Activated effector memory CD4-positive, alpha-beta T cell treated with anti-CD3 and anti-CD28 coated beads, Interleukin-2, amount 50 U/mL, for 16 hours (primary cell): ENCODE results near the gene BRAT1.
A peak's percentile ranks its signal among the peaks of the same experiment; 100 is the strongest.

Experiments used
- DNase-seq: peaks from one replicate; pipeline ENCODE4 v3.0.0-alpha.2; 2020

The BRAT1 gene

DNA sequence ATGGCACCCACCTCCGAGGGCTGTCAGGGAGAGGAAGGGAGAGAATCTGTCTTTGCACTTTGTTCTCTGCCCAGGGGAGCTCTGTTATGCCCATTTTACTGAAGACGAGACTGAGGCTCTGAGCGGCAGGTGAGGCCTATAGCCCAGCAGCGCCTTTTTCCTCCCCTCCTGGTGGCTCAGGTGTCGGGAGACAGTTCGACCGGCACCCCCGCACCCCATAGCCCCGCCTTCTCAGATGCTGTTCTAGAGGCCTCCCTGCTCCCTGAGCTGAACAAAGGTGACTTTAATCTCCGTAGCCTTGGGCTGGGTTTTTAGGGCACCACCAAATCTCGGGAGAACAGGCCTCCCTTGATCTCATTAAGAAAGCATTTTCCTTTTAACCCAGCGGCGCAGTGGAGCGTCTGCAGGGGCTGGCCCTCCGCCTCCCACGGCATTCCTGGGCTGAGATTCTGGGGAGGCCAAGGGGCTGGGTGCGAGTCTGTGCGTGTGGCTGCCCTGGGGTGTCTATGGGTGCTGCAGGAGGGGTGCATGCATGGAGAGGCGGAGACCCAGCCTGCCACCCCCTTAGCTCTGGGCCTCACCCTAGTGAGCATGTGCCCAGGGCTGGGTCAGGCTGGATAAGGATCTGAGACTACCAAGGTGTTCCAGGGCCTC, 32.4 kb downstream of the BRAT1 start:
- peak; percentile 76 for DNase-seq

DNA sequence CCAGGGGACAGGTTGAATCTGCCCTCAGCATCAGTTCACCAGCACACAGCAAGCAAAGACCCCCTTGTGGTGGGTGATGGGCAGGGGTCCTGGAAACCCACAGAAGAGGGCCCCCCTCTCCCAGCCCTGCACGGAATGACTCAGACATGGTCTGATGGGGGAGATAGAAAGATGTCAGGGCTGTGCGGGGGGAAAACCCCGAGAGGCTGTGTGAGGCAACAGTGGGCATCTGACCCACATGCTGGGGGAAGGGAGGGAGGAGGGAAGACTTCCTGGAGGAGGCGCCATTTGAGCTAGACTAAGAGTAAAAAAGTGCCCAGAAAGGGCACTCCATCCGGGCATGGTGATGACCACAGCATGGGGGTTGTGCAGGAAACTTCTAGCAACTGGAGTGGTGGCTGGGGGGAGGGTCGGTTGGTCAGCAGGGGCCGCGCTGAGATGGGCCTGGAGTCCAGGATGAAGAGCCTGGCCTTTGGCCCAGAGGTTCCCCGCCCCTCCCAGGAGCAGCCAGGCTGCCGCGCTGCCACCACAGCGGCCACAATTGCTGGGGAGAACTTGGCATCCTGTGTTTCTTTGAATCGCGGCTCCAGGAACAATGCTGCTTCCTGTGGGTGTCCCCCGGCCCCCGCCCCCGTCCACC, 33.3 kb downstream of the BRAT1 start:
- peak; percentile 89 for DNase-seq

DNA sequence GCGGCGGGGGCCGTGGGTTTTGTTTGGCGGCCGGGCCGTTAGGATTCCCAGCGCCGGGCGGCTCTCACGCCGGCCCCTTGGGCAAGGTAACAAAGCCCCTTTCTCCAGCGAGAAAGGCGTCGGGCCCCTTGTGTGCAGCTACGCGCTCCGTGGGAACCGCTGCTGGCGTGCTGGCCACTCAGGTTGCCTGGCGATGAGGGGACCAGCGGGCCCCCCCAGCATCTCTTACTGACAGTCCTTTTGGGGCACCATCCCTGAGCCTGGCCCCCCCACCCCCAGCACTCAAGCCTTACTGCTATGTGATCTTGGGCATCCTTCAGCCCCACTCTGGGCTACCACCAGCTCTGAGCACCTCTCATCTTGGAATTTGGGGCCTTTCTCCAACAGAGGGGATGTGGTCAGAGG, 34.0 kb downstream of the BRAT1 start:
- DNase-seq = no peak

DNA sequence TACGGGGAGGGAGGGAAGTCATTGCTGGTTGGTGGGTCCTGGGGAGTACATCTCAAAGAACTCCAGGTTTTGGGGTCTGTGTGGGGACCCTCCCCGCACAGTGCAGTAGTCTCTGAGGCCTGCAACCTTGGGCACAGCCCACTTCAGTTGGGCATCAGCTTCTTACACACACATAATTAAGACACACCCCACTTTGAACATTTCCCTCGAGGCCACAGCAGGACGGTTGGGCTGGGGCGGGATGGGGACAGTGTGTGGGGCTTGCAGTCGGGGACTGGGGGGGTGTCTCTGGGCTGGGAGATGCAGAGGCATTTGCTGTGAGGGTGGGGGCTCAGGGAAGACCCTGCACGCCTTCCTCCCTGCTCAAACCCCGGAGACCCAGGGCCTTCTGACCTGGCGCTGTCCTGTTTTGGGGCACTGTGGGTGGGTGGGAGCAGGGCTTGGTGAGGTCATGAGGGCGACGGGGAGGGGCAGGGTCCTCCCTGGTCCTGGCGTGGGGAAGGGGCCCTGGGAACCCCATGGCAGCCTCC, 34.5 kb downstream of the BRAT1 start:
- DNase-seq = no peak

DNA sequence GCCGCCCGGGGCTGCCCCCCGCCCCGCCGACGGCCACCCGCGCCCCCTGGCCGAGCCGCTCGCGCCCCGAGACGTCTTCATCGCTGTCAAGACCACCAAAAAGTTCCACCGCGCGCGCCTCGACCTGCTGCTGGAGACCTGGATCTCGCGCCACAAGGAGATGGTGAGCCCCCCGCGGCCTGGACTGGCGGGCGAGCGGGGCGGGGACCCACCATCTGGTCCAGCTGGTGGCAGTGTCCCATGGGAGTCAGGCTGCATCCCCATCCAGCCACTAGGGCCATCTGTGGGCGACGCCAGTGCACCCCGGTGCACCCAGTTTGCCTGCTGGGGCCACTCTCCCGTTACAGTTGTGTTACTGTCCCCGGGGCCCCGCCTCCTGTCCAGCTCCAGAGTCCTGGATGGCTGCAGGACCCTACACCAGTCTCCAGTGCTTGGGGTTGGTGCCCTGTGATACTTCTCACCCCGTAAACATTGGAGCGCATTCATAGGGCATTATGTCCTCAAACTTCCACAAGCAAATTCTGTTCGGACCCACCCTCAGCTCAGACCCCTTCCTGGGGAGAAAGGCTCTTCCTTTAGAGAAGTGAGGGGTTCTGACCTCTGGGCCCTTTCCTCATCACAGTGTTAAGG, 35.1 kb downstream of the BRAT1 start:
- no peak for DNase-seq

DNA sequence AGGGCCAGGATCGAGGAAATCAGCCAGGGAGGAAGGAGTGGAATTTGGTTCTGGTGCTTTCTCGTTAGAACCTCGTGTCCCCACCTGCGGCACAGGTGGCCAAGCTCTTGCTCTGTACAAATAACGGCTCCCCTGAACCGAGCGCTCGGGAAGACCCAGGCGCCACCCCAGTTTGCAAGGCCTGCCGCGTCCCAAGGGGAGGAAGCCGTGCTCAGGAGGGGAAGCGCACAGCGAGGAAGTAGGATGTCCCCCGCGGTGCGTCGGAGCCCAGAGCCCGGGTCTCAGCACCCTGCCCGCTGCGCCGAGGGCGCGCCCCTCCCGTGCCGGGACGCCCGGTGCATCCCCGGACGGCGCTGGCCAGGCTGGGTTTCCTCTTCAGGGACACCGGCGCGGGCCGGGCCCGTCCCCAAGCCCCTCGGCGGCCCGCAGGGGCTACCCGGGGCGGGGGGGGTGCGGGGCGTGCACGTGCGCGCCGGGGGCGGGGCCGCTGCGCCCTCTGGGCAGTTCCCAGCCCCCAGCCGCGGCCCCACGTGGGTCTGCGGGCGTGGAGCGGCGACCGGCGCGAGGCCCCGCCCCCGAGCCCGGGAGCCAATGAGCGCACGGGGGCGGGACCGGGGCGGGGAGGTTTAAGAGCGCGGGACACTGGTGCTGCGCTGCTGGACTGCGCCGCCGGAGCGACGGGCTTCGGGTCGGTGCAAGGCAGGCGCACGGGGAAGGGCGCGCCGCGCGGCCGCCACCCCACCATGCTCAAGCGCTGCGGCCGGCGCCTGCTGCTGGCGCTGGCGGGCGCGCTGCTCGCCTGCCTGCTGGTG, 36.0 kb downstream of the BRAT1 start, which contains the start of gene LFNG:
LFNG (plus strand) TSS at position 656 of the 812 bp plus-strand sequence; CDS start at position 744, 88 bp downstream.
- peak; percentile 94 for DNase-seq

GRCh38 chr7:2518737-2519118, 36.6 kb downstream of the BRAT1 start:
- no peak for DNase-seq

- no peak for DNase-seq
These were observed 37.4 kb downstream of the BRAT1 start for GRCh38 chr7:2517678-2518507.

DNA sequence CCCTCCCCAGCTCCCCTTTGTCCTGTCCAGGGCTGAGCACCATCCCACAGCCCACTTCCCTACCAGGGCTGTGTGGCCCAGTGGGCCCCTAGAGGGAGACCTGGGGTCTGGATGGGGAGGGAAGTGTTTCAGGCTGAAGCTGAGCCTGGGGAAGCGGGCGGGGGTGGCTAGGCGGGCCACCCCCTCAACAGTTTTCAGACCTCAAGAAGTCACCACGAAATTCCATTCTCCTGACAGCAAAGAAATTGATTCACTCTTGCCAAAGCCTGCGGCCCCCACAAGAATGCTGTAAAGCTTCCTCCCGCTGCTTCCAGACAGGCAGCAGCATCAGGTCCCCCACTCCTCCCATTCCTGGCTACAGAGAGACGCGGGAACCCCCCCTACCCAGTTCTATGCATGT, 38.3 kb downstream of the BRAT1 start:
- no peak for DNase-seq

- no peak for DNase-seq
These were observed 39.1 kb downstream of the BRAT1 start for GRCh38 chr7:2516194-2516555.

GRCh38 chr7:2515424-2516193, 39.7 kb downstream of the BRAT1 start:
- no peak for DNase-seq

DNA sequence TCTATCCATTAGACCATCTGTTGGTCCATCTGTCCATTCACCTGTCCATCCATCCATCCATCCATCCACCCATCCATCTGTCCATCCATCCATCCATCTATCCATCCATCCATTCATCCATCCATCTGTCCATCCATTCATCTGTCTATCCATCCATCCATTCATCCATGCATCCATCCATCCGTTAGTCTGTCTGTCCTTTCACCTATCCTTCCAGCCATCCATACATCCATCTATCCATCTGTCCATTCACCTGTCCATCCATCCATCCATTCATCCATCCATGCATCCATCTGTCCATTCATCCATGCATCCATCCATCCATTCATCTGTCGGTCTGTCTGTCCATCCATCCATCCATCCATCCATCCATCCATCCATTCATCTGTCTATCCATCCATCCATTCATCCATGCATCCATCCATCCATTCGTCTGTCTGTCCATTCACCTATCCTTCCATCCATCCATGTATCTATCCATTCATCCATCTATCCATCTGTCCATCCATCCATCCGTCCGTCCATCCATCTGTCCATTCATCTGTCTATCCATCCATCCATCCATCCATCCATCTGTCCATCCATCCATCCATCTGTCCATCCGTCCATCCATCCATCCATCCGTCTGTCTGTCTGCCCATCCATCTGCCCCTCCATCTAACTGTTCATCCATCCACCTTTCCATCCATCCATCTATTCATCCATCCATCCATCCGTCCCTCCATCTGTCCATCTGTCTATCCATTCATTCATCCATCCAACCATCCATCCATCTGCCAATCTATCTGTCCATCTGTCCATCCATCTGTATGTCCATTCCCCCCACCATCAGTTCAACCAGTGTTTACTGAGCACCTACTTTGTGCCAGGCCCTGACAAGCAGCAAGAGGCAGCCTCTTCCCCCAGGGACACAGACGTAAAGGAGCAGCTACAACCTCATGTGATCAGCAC, 40.6 kb downstream of the BRAT1 start:
- no peak for DNase-seq

DNA sequence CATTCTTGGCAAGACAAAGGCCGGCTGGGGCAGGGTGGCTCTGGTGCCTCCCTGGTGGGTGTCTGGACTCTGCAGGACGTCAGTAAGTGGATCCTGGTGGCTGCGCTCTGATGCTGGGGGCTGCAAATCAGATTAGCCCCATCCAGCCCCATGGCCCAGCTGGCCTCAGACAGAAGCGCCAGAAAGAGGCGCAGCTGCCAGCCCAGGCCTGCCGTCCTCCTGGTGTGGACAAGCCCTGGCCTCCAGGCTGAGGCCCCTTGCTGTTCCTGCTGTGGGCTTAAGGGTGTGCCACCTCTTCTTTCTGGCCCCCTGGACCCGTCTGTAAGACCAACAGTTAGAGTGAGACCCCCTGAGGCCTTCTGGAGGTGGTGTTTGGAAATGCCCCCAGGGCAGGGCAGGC, 41.6 kb downstream of the BRAT1 start:
- DNase-seq = no peak

DNA sequence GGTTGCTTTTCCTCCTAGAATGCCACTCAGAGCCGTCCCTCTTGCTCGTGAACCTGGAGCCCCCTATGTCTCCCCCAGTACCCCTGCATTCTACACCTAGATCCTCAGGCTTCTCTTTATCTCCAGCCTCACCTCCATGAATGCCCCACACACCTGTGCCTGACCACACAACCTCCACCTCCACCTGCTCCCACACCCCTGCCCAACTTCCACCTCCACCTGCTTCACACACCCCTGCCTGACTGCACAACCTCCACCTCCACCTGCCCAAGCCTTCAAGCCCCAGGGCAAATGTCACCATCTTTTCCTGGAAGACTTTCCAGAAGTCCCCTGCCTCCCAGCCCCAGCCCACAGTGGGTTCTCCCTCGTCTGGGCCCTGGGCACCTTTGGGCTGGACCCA, 42.6 kb downstream of the BRAT1 start:
- DNase-seq = no peak

GRCh38 chr7:2512179-2512661, 43.1 kb downstream of the BRAT1 start:
- no peak for DNase-seq

- no peak for DNase-seq
These were observed 43.6 kb downstream of the BRAT1 start for GRCh38 chr7:2511769-2512168.

GRCh38 chr7:2510909-2511768, 44.2 kb downstream of the BRAT1 start:
- peak; percentile 85 for DNase-seq

GRCh38 chr7:2510130-2510776, 45.1 kb downstream of the BRAT1 start:
- DNase-seq = no peak
